DND-41 (cell line): Measurements from ENCODE around the gene NFE2L1.
A peak's percentile ranks its signal among the peaks of the same experiment; 100 is the strongest.

Experiments used
- ATAC-seq: fragments of 200-7000 bp; cut with Tn5 transposase; 3 replicates; pipeline ENCODE4 v1.9.1; 2021; ENCODE audit warnings: low read depth; ENCODE audit not compliant: insufficient read depth
- DNase-seq: peaks from one replicate; pipeline ENCODE4 v3.0.0-alpha.2; 2020
- H2AFZ ChIP-seq: 2 replicates; pipeline ENCODE4 v1.6.0; 2012; ENCODE audit warnings: low read depth, low read length
- H3K27ac ChIP-seq: 2 replicates; pipeline ENCODE4 v1.5.1; 2012; ENCODE audit warnings: low read length, inconsistent platforms
- H3K27me3 ChIP-seq: fragments of 200-600 bp; sonication (generic); 2 replicates; pipeline ENCODE4 v1.6.0; 2012; ENCODE audit warnings: low read length, mild to moderate bottlenecking, inconsistent platforms; ENCODE audit not compliant: insufficient read depth, poor library complexity
- H3K36me3 ChIP-seq: 2 replicates; pipeline ENCODE4 v1.5.1; 2012; ENCODE audit warnings: low read length, inconsistent platforms; ENCODE audit not compliant: insufficient read depth
- H3K4me1 ChIP-seq: 2 replicates; pipeline ENCODE4 v1.5.1; 2012; ENCODE audit warnings: mild to moderate bottlenecking, low read length; ENCODE audit not compliant: insufficient read depth
- H3K4me2 ChIP-seq: 2 replicates; pipeline ENCODE4 v1.6.0; 2012; ENCODE audit warnings: mild to moderate bottlenecking, moderate library complexity, low read length, inconsistent platforms; ENCODE audit not compliant: insufficient read depth
- H3K4me3 ChIP-seq, 2 experiments: fragments of 200-600 bp in 1 of 2; shearing (Covaris generic) in 1 of 2; 2 replicates each; pipeline ENCODE4 v1.5.1; 2012 to 2016; ENCODE audit warnings: inconsistent platforms in 2 of 2, low read length in 2 of 2, mild to moderate bottlenecking in 2 of 2, low read depth in 1 of 2, moderate library complexity in 1 of 2
- H3K79me2 ChIP-seq: 2 replicates; pipeline ENCODE4 v1.6.0; 2012; ENCODE audit warnings: low read length, inconsistent platforms; ENCODE audit not compliant: insufficient read depth
- H3K9ac ChIP-seq: 2 replicates; pipeline ENCODE4 v1.6.0; 2012; ENCODE audit warnings: low read depth, mild to moderate bottlenecking, inconsistent platforms, low read length, moderate library complexity
- H3K9me3 ChIP-seq: 2 replicates; pipeline ENCODE4 v1.5.1; 2012; ENCODE audit warnings: low read length, moderate library complexity, mild to moderate bottlenecking, inconsistent platforms; ENCODE audit not compliant: insufficient read depth, severe bottlenecking
- H4K20me1 ChIP-seq: 2 replicates; pipeline ENCODE4 v1.6.0; 2012; ENCODE audit warnings: low read length; ENCODE audit not compliant: insufficient read depth
- EZH2 ChIP-seq: IDR thresholded peaks from 3 replicates; pipeline ENCODE4 v1.6.1; 2012; ENCODE audit warnings: borderline replicate concordance, low read depth, mild to moderate bottlenecking, moderate library complexity, low read length, inconsistent platforms; ENCODE audit not compliant: severe bottlenecking
- TF ChIP-seq, protein P1 (sequence below): IDR thresholded peaks from 2 replicates; pipeline ENCODE4 v1.5.1; 2012; ENCODE audit warnings: borderline replicate concordance, low read length, moderate library complexity, mild to moderate bottlenecking; ENCODE audit not compliant: poor library complexity, severe bottlenecking; ENCODE audit errors: extremely low read depth

The NFE2L1 gene

DNA sequence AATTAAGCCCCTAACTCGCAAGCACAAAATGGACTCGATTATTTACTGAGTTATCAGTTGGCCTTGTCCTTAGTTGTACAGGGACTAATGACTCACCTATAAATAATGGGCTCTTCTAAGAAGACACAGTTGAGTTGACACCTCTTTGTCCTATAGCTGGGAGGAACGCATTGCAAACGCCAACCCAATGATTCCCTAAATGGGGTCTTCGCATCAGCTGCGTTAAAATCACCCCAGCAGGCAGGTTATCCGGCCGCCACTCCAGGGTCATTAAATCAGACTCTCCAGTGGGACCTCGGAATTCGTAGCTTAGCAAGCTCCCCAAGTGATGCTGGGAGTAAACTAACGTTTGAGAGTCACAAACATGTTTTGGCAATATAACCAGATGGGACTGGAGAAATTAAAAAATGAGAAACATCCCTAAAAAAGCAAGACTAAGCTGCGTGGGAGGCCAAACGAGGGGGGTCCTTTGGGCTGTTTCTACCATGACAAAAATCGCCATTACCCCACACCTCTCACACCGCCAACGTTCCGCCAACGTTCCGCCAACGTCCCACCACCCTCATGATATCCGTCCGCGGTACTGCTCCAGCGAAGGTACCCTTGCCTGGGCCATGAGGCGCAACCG is 932 bp upstream of the NFE2L1 start:
- Histone ChIP-seq H3K4me3 (peak overlapping the region; percentile 43 to 63), H3K4me1 (peaks cover 54% of the 10 kb centered on the region), H2AFZ (peak overlapping the region; percentile 91), H3K79me2 (peaks cover 56% of the 10 kb centered on the region), H3K4me2 (peak overlapping the region; percentile 65), H3K27me3 (no peaks in the 10 kb centered on the region), H3K9me3 (no peaks in the 10 kb centered on the region), H3K27ac (peak overlapping the region; percentile 86), H4K20me1 (peaks cover 26% of the 10 kb centered on the region), H3K36me3 (peaks cover 20% of the 10 kb centered on the region), H3K9ac (peak overlapping the region; percentile 92)
- ATAC-seq (no peak), DNase-seq (no peak)
- TF ChIP-seq, protein P1, sequence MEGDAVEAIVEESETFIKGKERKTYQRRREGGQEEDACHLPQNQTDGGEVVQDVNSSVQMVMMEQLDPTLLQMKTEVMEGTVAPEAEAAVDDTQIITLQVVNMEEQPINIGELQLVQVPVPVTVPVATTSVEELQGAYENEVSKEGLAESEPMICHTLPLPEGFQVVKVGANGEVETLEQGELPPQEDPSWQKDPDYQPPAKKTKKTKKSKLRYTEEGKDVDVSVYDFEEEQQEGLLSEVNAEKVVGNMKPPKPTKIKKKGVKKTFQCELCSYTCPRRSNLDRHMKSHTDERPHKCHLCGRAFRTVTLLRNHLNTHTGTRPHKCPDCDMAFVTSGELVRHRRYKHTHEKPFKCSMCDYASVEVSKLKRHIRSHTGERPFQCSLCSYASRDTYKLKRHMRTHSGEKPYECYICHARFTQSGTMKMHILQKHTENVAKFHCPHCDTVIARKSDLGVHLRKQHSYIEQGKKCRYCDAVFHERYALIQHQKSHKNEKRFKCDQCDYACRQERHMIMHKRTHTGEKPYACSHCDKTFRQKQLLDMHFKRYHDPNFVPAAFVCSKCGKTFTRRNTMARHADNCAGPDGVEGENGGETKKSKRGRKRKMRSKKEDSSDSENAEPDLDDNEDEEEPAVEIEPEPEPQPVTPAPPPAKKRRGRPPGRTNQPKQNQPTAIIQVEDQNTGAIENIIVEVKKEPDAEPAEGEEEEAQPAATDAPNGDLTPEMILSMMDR = no peak
- TF ChIP-seq EZH2 = no peak

DNA sequence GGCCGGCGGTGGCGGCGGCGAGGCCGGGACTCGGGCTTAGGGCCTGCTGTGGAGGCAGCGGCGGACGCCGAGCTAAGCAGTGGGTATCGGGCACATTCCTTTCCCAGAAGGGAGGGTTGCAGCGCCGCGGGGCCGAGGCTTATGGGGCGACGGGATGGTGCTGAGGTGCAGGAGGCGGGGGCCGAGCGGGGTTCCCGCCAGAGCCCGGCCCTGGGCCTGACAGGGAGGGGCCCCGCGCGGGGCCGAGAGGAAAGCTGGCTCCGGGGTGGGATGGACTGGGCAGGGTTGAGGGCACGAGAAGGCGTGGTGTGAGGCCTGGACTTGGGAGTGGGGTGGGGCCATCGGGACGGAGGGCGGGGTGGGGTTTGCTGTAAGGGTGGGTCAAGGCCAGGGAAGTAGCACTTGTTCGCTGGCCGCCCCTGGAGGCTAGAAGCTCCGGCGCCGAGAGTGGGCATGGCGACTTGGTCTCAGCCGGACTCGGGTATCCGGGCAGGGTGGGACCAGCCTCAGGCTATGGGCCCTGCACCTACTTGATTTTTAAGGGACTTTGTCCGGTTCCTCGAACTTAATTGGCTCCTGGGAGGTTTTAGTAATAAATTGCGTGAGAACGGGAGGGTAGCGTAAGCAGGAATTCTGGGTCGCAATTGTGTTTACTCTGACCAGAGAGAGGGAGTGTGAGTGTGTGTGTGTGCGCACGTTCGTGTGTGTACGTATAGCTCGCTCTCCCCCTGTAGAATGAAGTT is 396 bp downstream of the NFE2L1 start:
- TF ChIP-seq, protein P1 = no peak
- TF ChIP-seq EZH2 = no peak
- DNase-seq (peak; percentile 45), ATAC-seq (peak; percentile 20)
- H3K27ac ChIP-seq = peak overlapping the region; percentile 89
- H3K4me2 ChIP-seq = peak overlapping the region; percentile 73
- peaks cover 33% of the 10 kb centered on the region for H3K36me3 ChIP-seq
- H3K9me3 ChIP-seq = no peaks in the 10 kb centered on the region
- peak overlapping the region; percentile 83 for H2AFZ ChIP-seq
- H3K9ac ChIP-seq = peak overlapping the region; percentile 92
- no peaks in the 10 kb centered on the region for H3K27me3 ChIP-seq
- H3K4me1 ChIP-seq = peaks cover 67% of the 10 kb centered on the region
- H3K79me2 ChIP-seq = peaks cover 69% of the 10 kb centered on the region
- peak overlapping the region; percentile 63 to 90 for H3K4me3 ChIP-seq
- H4K20me1 ChIP-seq = peaks cover 39% of the 10 kb centered on the region

DNA sequence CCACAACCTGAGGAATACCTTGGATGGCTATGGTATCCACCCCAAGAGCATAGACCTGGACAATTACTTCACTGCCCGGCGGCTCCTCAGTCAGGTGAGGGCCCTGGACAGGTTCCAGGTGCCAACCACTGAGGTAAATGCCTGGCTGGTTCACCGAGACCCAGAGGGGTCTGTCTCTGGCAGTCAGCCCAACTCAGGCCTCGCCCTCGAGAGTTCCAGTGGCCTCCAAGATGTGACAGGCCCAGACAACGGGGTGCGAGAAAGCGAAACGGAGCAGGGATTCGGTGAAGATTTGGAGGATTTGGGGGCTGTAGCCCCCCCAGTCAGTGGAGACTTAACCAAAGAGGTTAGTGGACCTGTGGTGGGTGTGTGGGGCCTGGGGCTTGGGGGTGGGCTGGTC is 3.1 kb downstream of the NFE2L1 start:
- DNase-seq (no peak), ATAC-seq (no peak)
- no peaks in the 10 kb centered on the region for H3K9me3 ChIP-seq
- no peaks in the 10 kb centered on the region for H3K27me3 ChIP-seq
- H3K9ac ChIP-seq = peak overlapping the region; percentile 2; the same call in 1 of the 2 replicates
- H3K79me2 ChIP-seq = peaks cover 94% of the 10 kb centered on the region
- peak overlapping the region in 1 of 2 experiments; percentile 18; a peak in 1 of 4 replicates for H3K4me3 ChIP-seq
- peak overlapping the region; percentile 73 for H3K4me2 ChIP-seq
- H4K20me1 ChIP-seq = peaks cover 66% of the 10 kb centered on the region
- H2AFZ ChIP-seq = no peak overlapping the region
- TF ChIP-seq EZH2 = no peak
- TF ChIP-seq, protein P1 = no peak
- H3K36me3 ChIP-seq = peaks cover 61% of the 10 kb centered on the region
- H3K4me1 ChIP-seq = peaks cover 76% of the 10 kb centered on the region
- H3K27ac ChIP-seq = no peak overlapping the region
